Psoas muscle (tissue), 8 donors: Measurements from ENCODE around the gene GRAMD2A. TPM values are rescaled to one million over a fixed set of nuclear protein-coding genes. Genes with fewer than 3 reads are reported as not detected.

Experiments
- ATAC-seq, 4 donors: fragments of 200-7000 bp; cut with Tn5 transposase; one replicate each; pipeline ENCODE4 v1.9.1; 2020; ENCODE audit warnings: moderate library complexity in 3 of 4, mild to moderate bottlenecking in 2 of 4
- DNase-seq, 2 donors: peaks; one replicate each; pipeline ENCODE4 v3.0.0-alpha.2; 2020
- H3K27ac ChIP-seq: fragments of 200-600 bp; one replicate; pipeline ENCODE4 v1.8.0; 2022
- H3K27me3 ChIP-seq, 3 donors: fragments of 200-600 bp in 1 of 3; one replicate each; pipeline versions ENCODE4 v1.6.1 to v1.8.0; 2013 to 2022; ENCODE audit warnings: low read length in 2 of 3, mild to moderate bottlenecking in 2 of 3, moderate library complexity in 1 of 3; ENCODE audit not compliant: insufficient read depth in 3 of 3
- H3K36me3 ChIP-seq, 2 donors: fragments of 200-600 bp in 1 of 2; one replicate each; pipeline versions ENCODE4 v1.6.1 to v1.8.0; 2013 to 2022; ENCODE audit warnings: low read depth in 1 of 2, mild to moderate bottlenecking in 1 of 2, moderate library complexity in 1 of 2; ENCODE audit not compliant: insufficient read depth in 1 of 2
- H3K4me1 ChIP-seq: fragments of 200-600 bp; one replicate; pipeline ENCODE4 v1.8.0; 2022
- H3K4me3 ChIP-seq: fragments of 200-600 bp; one replicate; pipeline ENCODE4 v1.8.0; 2022; ENCODE audit warnings: mild to moderate bottlenecking
- H3K9me3 ChIP-seq: fragments of 200-600 bp; one replicate; pipeline ENCODE4 v1.8.0; 2022
- WGBS, 3 donors: extraction: QIAGEN DNeasy Blood & Tissue Kit; methylation state at CpG; one replicate each; pipeline versions ENCODE4 v1.1.6 to v1.1.7; 2013; 5-methylcytosine and 5-hydroxymethylcytosine counted together
- intact Hi-C, 2 donors: fragments of 100-400 bp; cut with DNase I; formaldehyde crosslinking; loops; one replicate each; pipeline versions ENCODE4 v1.11.0 to v1.14.2; 2022
- polyA plus RNA-seq, 3 donors: library from polyadenylated mRNA; stranded (reverse); fragments of 200-250 nt; gene quantifications; one replicate each; pipeline ENCODE4 v1.2.3, GENCODE V29; 2013
- total RNA-seq, 4 donors: library from RNA; stranded (reverse); fragmentation: NEBNext Ultra II Directional in 2 of 4; extraction: Animal tissue kit (Norgen Biotek cat#: 25700) in 2 of 4; gene quantifications; one replicate each; pipeline versions ENCODE4 v1.2.1 to v1.2.4, GENCODE V29; 2021 to 2023
- TF ChIP-seq, protein P1 (sequence below): fragments of 200-600 bp; IDR thresholded peaks from one replicate; pipeline ENCODE4 v1.8.0; 2022; ENCODE audit warnings: antibody characterized with exemption
- donor health status: healthy with polysubstance abuse.
- donor health status: DM: no; HTN: no; CAD: no; lungs with moderate emphysema.
- donor health status: Bipolar disorder and iron deficiency.
- donor health status: healthy.
- donor health status: DM: yes; HTN: yes; CAD: no.
- donor health status: DM: no; HTN: no; CAD: no.
- donor health status: DM: no; HTN: no; CAD: no.
- donor health status: DM: yes; HTN: yes; CAD: no.

Gene GRAMD2A
- total and polyA plus RNA-seq, 7 donors, result 0.01 TPM; not detected in 6

DNA sequence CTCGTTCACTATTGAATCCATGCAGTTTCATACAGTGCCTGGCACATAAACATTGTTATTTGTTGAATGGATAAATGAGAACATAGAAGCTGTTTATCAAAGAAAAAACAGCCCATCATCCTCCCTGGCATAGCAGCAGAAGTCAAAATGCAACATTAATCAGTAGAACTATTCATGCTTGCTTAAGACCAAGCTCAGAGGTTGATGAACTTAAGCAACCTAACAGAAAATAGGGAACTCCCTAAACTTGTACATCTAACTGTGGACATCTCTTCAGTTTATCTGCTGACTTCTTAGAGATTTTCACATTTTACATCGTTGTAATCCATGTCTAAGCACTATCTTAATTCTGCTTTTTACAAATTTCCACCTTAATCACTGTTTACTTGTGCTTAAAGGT, 50.2 kb downstream of the GRAMD2A start:
- Histone ChIP-seq H3K4me3 (no peak overlapping the region), H3K36me3 (no peaks in the 10 kb centered on the region), H3K9me3 (no peaks in the 10 kb centered on the region), H3K27me3 (no peaks in the 10 kb centered on the region), H3K27ac (no peak overlapping the region), H3K4me1 (no peaks in the 10 kb centered on the region)
- ATAC-seq (no peak), DNase-seq (no peak)
- TF ChIP-seq, protein P1, sequence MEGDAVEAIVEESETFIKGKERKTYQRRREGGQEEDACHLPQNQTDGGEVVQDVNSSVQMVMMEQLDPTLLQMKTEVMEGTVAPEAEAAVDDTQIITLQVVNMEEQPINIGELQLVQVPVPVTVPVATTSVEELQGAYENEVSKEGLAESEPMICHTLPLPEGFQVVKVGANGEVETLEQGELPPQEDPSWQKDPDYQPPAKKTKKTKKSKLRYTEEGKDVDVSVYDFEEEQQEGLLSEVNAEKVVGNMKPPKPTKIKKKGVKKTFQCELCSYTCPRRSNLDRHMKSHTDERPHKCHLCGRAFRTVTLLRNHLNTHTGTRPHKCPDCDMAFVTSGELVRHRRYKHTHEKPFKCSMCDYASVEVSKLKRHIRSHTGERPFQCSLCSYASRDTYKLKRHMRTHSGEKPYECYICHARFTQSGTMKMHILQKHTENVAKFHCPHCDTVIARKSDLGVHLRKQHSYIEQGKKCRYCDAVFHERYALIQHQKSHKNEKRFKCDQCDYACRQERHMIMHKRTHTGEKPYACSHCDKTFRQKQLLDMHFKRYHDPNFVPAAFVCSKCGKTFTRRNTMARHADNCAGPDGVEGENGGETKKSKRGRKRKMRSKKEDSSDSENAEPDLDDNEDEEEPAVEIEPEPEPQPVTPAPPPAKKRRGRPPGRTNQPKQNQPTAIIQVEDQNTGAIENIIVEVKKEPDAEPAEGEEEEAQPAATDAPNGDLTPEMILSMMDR, result no peak
- WGBS, 3 donors, result 82 to 90% (median 83%) methylated on average over 2 of the region's 2 CpGs
- intact Hi-C loops, result no loop called here

DNA sequence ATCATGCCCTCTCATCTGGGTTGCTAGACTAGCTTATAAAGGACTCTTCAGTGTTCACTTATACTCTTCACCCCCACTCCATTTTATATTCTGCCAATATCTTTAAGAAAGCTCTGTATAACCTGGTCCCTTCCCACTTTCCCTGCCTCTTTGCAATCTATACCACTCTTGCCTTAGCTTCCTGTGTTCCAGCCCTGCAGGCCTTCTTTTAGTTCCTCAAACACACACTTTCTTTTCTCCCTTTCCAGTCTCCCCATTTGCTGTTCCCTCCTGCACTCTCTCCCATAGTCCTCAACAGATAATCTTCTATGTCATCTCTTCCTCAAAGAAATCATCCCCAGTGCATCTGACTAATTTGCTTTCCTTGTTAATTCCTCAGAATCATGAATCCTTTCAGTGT, 50.7 kb downstream of the GRAMD2A start:
- Histone ChIP-seq H3K27me3 (no peaks in the 10 kb centered on the region), H3K4me3 (no peak overlapping the region), H3K4me1 (peaks cover 3% of the 10 kb centered on the region), H3K36me3 (no peaks in the 10 kb centered on the region), H3K27ac (no peak overlapping the region), H3K9me3 (no peaks in the 10 kb centered on the region)
- intact Hi-C loops, result no loop called here
- DNase-seq (no peak), ATAC-seq (no peak)
- TF ChIP-seq, protein P1, result no peak

DNA sequence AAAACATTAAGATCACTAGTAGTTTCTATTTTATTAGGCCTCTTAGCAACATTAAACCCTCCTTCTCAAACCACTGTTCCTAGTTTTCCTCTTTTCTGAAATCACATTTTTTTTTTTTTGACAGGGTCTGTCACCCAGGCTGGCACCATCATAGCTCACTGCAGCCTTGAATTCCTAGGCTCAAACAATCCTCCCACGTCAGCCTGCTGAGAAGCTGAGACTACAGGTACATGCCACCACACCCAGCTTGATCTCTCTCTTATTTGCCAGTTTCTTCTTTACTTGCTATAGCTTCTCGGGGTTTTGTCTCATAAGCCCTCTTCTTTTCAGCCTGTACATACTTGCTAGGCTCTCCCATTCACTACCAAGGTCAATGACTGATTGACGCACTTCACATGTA, 51.4 kb downstream of the GRAMD2A start:
- Histone ChIP-seq H3K27ac (no peak overlapping the region), H3K9me3 (no peaks in the 10 kb centered on the region), H3K27me3 (no peaks in the 10 kb centered on the region), H3K36me3 (no peaks in the 10 kb centered on the region), H3K4me3 (no peak overlapping the region), H3K4me1 (peaks cover 10% of the 10 kb centered on the region)
- intact Hi-C loops, result no loop called here
- DNase-seq (no peak), ATAC-seq (no peak)
- TF ChIP-seq, protein P1, result no peak
- 91 to 97% (median 94%) methylated on average over 3 of the region's 3 CpGs for WGBS, 3 donors

DNA sequence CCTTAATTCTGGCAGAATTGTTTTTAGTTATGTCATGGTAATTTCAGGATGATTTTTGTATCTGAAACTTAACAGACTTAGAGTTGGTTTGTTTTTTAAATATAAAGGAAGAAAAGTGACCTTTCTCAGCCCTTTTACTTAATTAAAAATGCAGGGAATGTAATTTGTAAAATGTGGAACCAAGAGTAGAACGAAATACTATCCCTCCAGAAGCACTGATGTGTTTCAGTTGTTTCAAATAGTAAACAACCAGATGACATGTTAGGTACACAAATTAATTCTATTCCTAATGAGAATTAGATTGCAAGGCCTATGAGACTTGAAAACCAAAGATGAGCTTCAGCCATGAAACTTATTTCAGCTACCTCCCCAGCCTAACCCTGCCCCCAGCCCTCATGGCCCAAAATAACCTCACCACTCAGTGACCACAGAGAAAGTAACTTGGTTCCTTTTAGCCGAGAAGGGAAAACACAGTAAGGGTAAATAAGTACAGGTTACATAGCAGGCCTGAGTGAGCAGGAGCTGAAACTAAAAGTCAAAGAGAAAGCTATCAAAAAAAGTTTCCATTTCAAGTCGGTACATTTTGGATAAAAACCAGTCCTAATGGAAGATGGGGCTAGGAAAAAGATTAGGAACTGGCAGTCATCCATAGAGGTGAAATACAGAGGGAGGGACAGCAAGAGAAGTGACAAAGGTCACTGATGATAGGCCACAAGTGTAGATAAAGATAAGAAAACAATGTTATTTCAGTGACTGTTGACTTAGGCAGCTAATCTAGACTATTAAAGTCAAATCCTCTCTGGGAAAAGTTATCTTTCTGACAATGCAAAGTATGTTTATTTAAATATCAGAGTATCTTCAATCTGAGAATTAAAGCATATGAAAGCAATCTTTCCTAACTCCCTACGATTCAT, 56.2 kb downstream of the GRAMD2A start:
- 45 to 51% (median 46%) methylated on average over 4 of the region's 4 CpGs for WGBS, 3 donors
- peak overlapping the region; percentile 60 for H3K27ac ChIP-seq

More for the DNA sequence above, 56.2 kb downstream of the GRAMD2A start:
- DNase-seq, result no peak
- intact Hi-C loops, result no loop called here
- TF ChIP-seq, protein P1, result no peak
- Histone ChIP-seq H3K9me3 (no peaks in the 10 kb centered on the region), H3K4me1 (peaks cover 20% of the 10 kb centered on the region), H3K27me3 (no peaks in the 10 kb centered on the region), H3K4me3 (no peak overlapping the region), H3K36me3 (no peaks in the 10 kb centered on the region)
- ATAC-seq, result peak; percentile 65 to 76 (median 72)
